Measurements from ENCODE around the gene PIP4K2A. TPM values are rescaled to one million over a fixed set of nuclear protein-coding genes. Genes with fewer than 3 reads are reported as not detected.

The PIP4K2A gene
- total and polyA plus RNA-seq, 2 of the 8 experiments (the other 6 are each of a cell fraction or from before 2014, with no cell fraction given) = 19.0 to 60.9 TPM

DNA sequence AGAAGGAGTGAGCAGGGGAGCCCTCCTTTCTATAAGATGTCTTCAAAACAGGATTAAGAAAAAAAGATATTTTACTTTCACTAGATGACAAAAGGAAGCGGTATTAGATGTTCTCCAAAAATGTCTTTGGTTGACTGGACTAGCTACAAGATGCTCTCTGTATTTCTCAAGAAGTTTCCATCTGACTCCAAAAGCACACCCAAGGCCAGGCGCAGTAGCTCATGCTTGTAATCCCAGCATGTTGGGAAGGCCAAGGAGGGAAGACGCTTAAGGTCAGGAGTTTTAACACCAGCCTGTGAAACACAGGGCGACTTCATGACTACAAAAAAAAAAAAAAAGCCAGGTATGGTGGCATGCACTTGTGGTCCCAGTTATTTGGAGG lies 84.5 kb downstream of the PIP4K2A start:
- Histone ChIP-seq H3K4me3 (ENCODE audit: extremely low read depth in 1 of 4, insufficient read depth in 2 of 4, low read depth in 3 of 4, low read length in 4 of 4) (no peak overlapping the region), H2BK5ac (ENCODE audit: low read depth, low read length) (no peak overlapping the region), H2BK20ac (ENCODE audit: low read length) (no peak overlapping the region), H3K23me2 (ENCODE audit: low read depth, low read length) (no peaks in the 10 kb centered on the region), H3K14ac (ENCODE audit: insufficient read length) (no peak overlapping the region), H4K5ac (ENCODE audit: insufficient read length, low read depth, low read length) (no peak overlapping the region), H3K56ac (replicated peaks; ENCODE audit: insufficient read length, low read depth, low read length) (no peak overlapping the region), H3K79me1 (ENCODE audit: low read depth, low read length) (peaks cover 17% of the 10 kb centered on the region), H3K36me3 (ENCODE audit: control insufficient read depth in 2 of 4, insufficient read depth in 4 of 4, low read length in 3 of 4) (no peaks in the 10 kb centered on the region), H3K23ac (ENCODE audit: insufficient read length) (no peak overlapping the region), H3K4me2 (ENCODE audit: insufficient read depth in 1 of 2, low read depth in 2 of 2, low read length in 2 of 2) (no peak overlapping the region), H2BK15ac (ENCODE audit: low read length) (no peak overlapping the region), H4K8ac (ENCODE audit: extremely low read depth, insufficient read depth, low read length) (no peak overlapping the region), H4K91ac (replicated peaks; ENCODE audit: insufficient read length, low read length) (no peak overlapping the region), H3K9ac (replicated peaks in 1 of 4; ENCODE audit: extremely low read depth in 1 of 4, low read depth in 3 of 4, low read length in 3 of 4) (no peak overlapping the region), H2AK5ac (ENCODE audit: low read depth, low read length) (no peak overlapping the region), H2BK12ac (ENCODE audit: low read depth, low read length) (no peak overlapping the region), H3K27ac (ENCODE audit: low read depth, low read length) (no peak overlapping the region), H3K27me3 (replicated peaks in 1 of 4; ENCODE audit: control insufficient read depth in 3 of 4, extremely low read depth in 1 of 4, insufficient read depth in 3 of 4, low read length in 3 of 4) (no peaks in the 10 kb centered on the region), H2AFZ (ENCODE audit: low read length) (no peak overlapping the region), H3K9me3 (ENCODE audit: insufficient read depth in 2 of 2, low read depth in 1 of 2, low read length in 1 of 2) (no peaks in the 10 kb centered on the region), H4K20me1 (replicated peaks in 1 of 2; ENCODE audit: control insufficient read depth in 1 of 2, insufficient read depth in 2 of 2, low read length in 2 of 2) (peaks cover 0 to 3% of the 10 kb centered on the region in 2 experiments), H3K4me1 (replicated peaks in 1 of 4; ENCODE audit: control insufficient read depth in 3 of 4, insufficient read depth in 4 of 4, low read length in 3 of 4) (peaks cover 8 to 18% (median 12%) of the 10 kb centered on the region in 4 experiments), H3K4ac (replicated peaks; ENCODE audit: insufficient read length, low read depth, low read length) (no peak overlapping the region), H3K18ac (ENCODE audit: extremely low read depth, low read length) (no peak overlapping the region), H3K79me2 (ENCODE audit: control insufficient read depth in 1 of 2, insufficient read depth in 2 of 2, low read length in 2 of 2) (peaks cover 0 to 99% of the 10 kb centered on the region in 2 experiments; a peak in 3 of 4 replicates), H2BK120ac (replicated peaks; ENCODE audit: low read depth, low read length) (no peak overlapping the region)
- 75% methylated on average over 4 of the region's 4 CpGs; no CpG with 5 or more reads in 1 of the 2 experiments for WGBS, 2 experiments (ENCODE audit: extremely low coverage in 1 of 2, insufficient coverage in 1 of 2, insufficient read length in 1 of 2, insufficient replicate concordance in 2 of 2, low coverage in 1 of 2, low lambda C conversion rate in 2 of 2, missing lambda C conversion rate in 1 of 2)
- DNase-seq (ENCODE audit: low read depth in 1 of 2, low spot score in 2 of 2) (no peak), FAIRE-seq (no peak)
- ChIA-PET POLR2A (ENCODE audit: partially characterized antibody) (no interaction called here), CTCF (ENCODE audit: partially characterized antibody) (interaction anchor here (0.6 to 1.4 kb wide), 5 partner anchors 11 to 359 kb away, joined by 3 to 6 read pairs (median 3); no protein-coding TSS in a partner anchor)
- no peak for TF ChIP-seq ASH2L (IDR thresholded peaks at IDR 0.05; ENCODE audit: low read length)
- TF ChIP-seq, protein P1, sequence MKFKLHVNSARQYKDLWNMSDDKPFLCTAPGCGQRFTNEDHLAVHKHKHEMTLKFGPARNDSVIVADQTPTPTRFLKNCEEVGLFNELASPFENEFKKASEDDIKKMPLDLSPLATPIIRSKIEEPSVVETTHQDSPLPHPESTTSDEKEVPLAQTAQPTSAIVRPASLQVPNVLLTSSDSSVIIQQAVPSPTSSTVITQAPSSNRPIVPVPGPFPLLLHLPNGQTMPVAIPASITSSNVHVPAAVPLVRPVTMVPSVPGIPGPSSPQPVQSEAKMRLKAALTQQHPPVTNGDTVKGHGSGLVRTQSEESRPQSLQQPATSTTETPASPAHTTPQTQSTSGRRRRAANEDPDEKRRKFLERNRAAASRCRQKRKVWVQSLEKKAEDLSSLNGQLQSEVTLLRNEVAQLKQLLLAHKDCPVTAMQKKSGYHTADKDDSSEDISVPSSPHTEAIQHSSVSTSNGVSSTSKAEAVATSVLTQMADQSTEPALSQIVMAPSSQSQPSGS (IDR thresholded peaks at IDR 0.05; ENCODE audit: low read length) = no peak
- no peak for TF ChIP-seq TAF7 (optimal IDR thresholded peaks at IDR 0.05; ENCODE audit: borderline replicate concordance, low read depth, low read length)
- no peak for TF ChIP-seq TEAD4 (IDR thresholded peaks at IDR 0.05; ENCODE audit: low read depth, low read length)
- TF ChIP-seq CBX5 (IDR thresholded peaks at IDR 0.05; ENCODE audit: low read depth, low read length) = no peak
- no peak for TF ChIP-seq BACH1 (IDR thresholded peaks at IDR 0.05; ENCODE audit: low read length)
- TF ChIP-seq POU5F1 (IDR thresholded peaks at IDR 0.05; ENCODE audit: low read depth, low read length) = no peak
- TF ChIP-seq, protein P2, sequence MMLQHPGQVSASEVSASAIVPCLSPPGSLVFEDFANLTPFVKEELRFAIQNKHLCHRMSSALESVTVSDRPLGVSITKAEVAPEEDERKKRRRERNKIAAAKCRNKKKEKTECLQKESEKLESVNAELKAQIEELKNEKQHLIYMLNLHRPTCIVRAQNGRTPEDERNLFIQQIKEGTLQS (IDR thresholded peaks at IDR 0.05; ENCODE audit: insufficient read depth, low read depth, low read length) = no peak
- TF ChIP-seq TCF12 (IDR thresholded peaks at IDR 0.05; ENCODE audit: low read depth, low read length) = no peak
- no peak for TF ChIP-seq USF2 (IDR thresholded peaks at IDR 0.05; ENCODE audit: low read length)
- TF ChIP-seq SAP30 (IDR thresholded peaks at IDR 0.05; ENCODE audit: insufficient read depth, insufficient replicate concordance, low read length) = no peak

Data from H1 (cell line).